Hepatocyte (in vitro differentiated cells): ENCODE results near the gene HOXD10.

Experiments used
- CTCF ChIP-seq: fragments of 200-600 bp; sonication (generic); IDR thresholded peaks from 2 replicates; pipeline ENCODE4 v1.5.1; 2016; ENCODE audit warnings: antibody characterized with exemption, mild to moderate bottlenecking; ENCODE audit not compliant: poor library complexity
- EZH2 ChIP-seq: fragments of 200-600 bp; sonication (generic); IDR thresholded peaks from 2 replicates; pipeline ENCODE4 v1.6.1; 2016; ENCODE audit warnings: antibody characterized with exemption, mild to moderate bottlenecking, borderline replicate concordance
- EZH2phosphoT487 ChIP-seq: fragments of 200-600 bp; sonication (generic); IDR thresholded peaks from one replicate; pipeline ENCODE4 v1.6.1; 2018; ENCODE audit warnings: antibody characterized with exemption, mild to moderate bottlenecking, low read depth, moderate library complexity; ENCODE audit not compliant: unreplicated experiment, severe bottlenecking

DNA sequence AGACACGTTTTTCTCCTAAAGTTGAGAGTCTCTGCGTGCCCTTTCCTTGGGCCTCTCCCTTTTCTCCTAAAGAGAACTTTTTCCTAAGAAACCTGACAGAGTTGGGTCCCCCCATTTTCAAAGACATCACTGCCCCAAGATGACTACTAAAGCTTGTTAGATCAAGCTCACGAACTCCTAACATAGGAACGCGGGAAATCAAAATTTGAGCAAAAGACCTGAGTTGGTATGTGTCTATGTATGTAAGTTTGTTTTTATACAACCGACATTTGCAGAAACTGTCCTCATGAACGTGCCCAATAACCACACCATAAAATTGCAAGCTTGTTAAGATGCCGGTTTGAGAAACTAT is 22.7 kb upstream of the HOXD10 start:
- no peak for TF ChIP-seq CTCF
- TF ChIP-seq EZH2: peak; percentile 74
- TF ChIP-seq EZH2phosphoT487: no peak
